RWPE1 (cell line): ENCODE results near the gene DNMT3L.

Source experiments
- CTCF ChIA-PET: fragments of 350-600 bp; sonication (Branson Sonifier 250); formaldehyde crosslinking; extraction: SDS; loops from one replicate; lab custom pipeline; 2021; lab: Yijun Ruan, JAX
- POLR2A ChIA-PET: fragments of 400-600 bp; formaldehyde crosslinking; extraction: SDS; loops from one replicate; lab custom pipeline; 2020; ENCODE audit warnings: antibody characterized with exemption; ENCODE audit not compliant: low non-redundant PET; lab: Yijun Ruan, JAX
- DNase-seq: peaks from one replicate; pipeline ENCODE4 v3.0.0; 2012; ENCODE audit warnings: low spot score
- H3K27ac ChIP-seq: fragments of 450-650 bp; 2 replicates; pipeline ENCODE4 v1.5.1; 2017
- CTCF ChIP-seq: fragments of 450-650 bp; conservative IDR thresholded peaks from 2 replicates; pipeline ENCODE4 v1.5.1; 2017; ENCODE audit warnings: low read depth, mild to moderate bottlenecking

DNMT3L gene

GRCh38 chr21:44279354-44280260, 17.9 kb upstream of the DNMT3L start:
- no peak for TF ChIP-seq CTCF
- DNase-seq: no peak
- ChIA-PET CTCF (no interaction called here), POLR2A (no interaction called here)
- no peak overlapping the region for H3K27ac ChIP-seq

GRCh38 chr21:44275041-44275440, 13.3 kb upstream of the DNMT3L start:
- no peak for TF ChIP-seq CTCF
- POLR2A ChIA-PET: no interaction called here
- CTCF ChIA-PET: no interaction called here
- no peak overlapping the region for H3K27ac ChIP-seq
- DNase-seq: no peak

GRCh38 chr21:44273046-44273445, 11.3 kb upstream of the DNMT3L start:
- no peak for TF ChIP-seq CTCF
- DNase-seq: no peak
- H3K27ac ChIP-seq: no peak overlapping the region
- POLR2A ChIA-PET: no interaction called here
- CTCF ChIA-PET: no interaction called here

GRCh38 chr21:44272284-44272858, 10.7 kb upstream of the DNMT3L start:
- H3K27ac ChIP-seq: no peak overlapping the region
- ChIA-PET POLR2A (no interaction called here), CTCF (no interaction called here)
- no peak for DNase-seq
- TF ChIP-seq CTCF: no peak

GRCh38 chr21:44271558-44272283, 10.0 kb upstream of the DNMT3L start:
- H3K27ac ChIP-seq: no peak overlapping the region
- DNase-seq: no peak
- ChIA-PET POLR2A (no interaction called here), CTCF (no interaction called here)
- TF ChIP-seq CTCF: no peak

GRCh38 chr21:44269090-44269489, 7.4 kb upstream of the DNMT3L start:
- no peak for DNase-seq
- H3K27ac ChIP-seq: no peak overlapping the region
- no peak for TF ChIP-seq CTCF
- CTCF ChIA-PET: no interaction called here
- POLR2A ChIA-PET: no interaction called here
